HepG2 (cell line): Measurements from ENCODE around the gene RREB1. TPM values are rescaled to one million over a fixed set of nuclear protein-coding genes. Genes with fewer than 3 reads are reported as not detected.
A peak's percentile ranks its signal among the peaks of the same experiment; 100 is the strongest.

Source experiments
- ATF3 ChIP-seq: sonication (generic); formaldehyde crosslinking; IDR thresholded peaks from 2 replicates; pipeline ENCODE4 v1.4.0; 2020; ENCODE audit warnings: missing genetic modification reagents
- ATRX ChIP-seq: sonication (generic); formaldehyde crosslinking; IDR thresholded peaks from 2 replicates; pipeline ENCODE4 v1.4.0; 2020; ENCODE audit warnings: missing genetic modification reagents, borderline replicate concordance
- CCAR2 ChIP-seq: fragments of 200-400 bp; formaldehyde crosslinking; optimal IDR thresholded peaks from 2 replicates; pipeline ENCODE3; 2018; ENCODE audit warnings: low read depth, mild to moderate bottlenecking, low read length, moderate library complexity
- GTF3A ChIP-seq: sonication (generic); formaldehyde crosslinking; conservative IDR thresholded peaks from 2 replicates; pipeline ENCODE4 v1.4.0; 2020; ENCODE audit warnings: mild to moderate bottlenecking, missing genetic modification reagents
- HDAC2 ChIP-seq: sonication (generic); formaldehyde crosslinking; IDR thresholded peaks from 2 replicates; pipeline ENCODE4 v1.4.0; 2020; ENCODE audit warnings: missing genetic modification reagents
- HNF1A ChIP-seq, 2 experiments: sonication (generic) in 1 of 2; formaldehyde crosslinking in 1 of 2; IDR thresholded peaks; 2 replicates each; pipeline versions ENCODE4 v1.4.0 to v1.6.1; 2016 to 2020; ENCODE audit warnings: borderline replicate concordance in 1 of 2, low read depth in 1 of 2, mild to moderate bottlenecking in 1 of 2, missing genetic modification reagents in 1 of 2
- NCOA1 ChIP-seq: sonication (generic); formaldehyde crosslinking; IDR thresholded peaks from 2 replicates; pipeline ENCODE4 v1.9.0; 2021; ENCODE audit warnings: missing genetic modification reagents
- TARDBP ChIP-seq: sonication (generic); formaldehyde crosslinking; IDR thresholded peaks from 2 replicates; pipeline ENCODE4 v1.8.0; 2022; ENCODE audit warnings: mild to moderate bottlenecking, missing genetic modification reagents
- U2AF2 ChIP-seq: fragments of 200-400 bp; formaldehyde crosslinking; IDR thresholded peaks from 2 replicates; pipeline ENCODE4 v1.6.1; 2017; ENCODE audit warnings: low read depth, mild to moderate bottlenecking, low read length
- ZC3H13 ChIP-seq: sonication (generic); formaldehyde crosslinking; IDR thresholded peaks from 2 replicates; pipeline ENCODE4 v1.8.1; 2023; ENCODE audit warnings: mild to moderate bottlenecking, missing genetic modification reagents, moderate library complexity
- ZFP36L1 ChIP-seq: sonication (generic); formaldehyde crosslinking; IDR thresholded peaks from 2 replicates; pipeline ENCODE4 v1.8.0; 2022; ENCODE audit warnings: mild to moderate bottlenecking, missing genetic modification reagents, moderate library complexity
- ZNF275 ChIP-seq: sonication (generic); formaldehyde crosslinking; IDR thresholded peaks from 2 replicates; pipeline ENCODE4 v1.8.0; 2022; ENCODE audit warnings: missing genetic modification reagents, mild to moderate bottlenecking, inconsistent platforms, borderline replicate concordance
- ZNF703 ChIP-seq: sonication (generic); formaldehyde crosslinking; IDR thresholded peaks from 2 replicates; pipeline ENCODE4 v1.5.1; 2020; ENCODE audit warnings: missing genetic modification reagents, mild to moderate bottlenecking, moderate library complexity, borderline replicate concordance
- ZNF766 ChIP-seq: sonication (generic); formaldehyde crosslinking; IDR thresholded peaks from 2 replicates; pipeline ENCODE4 v1.5.0; 2020; ENCODE audit warnings: missing genetic modification reagents, borderline replicate concordance
- ZNF839 ChIP-seq: sonication (generic); formaldehyde crosslinking; IDR thresholded peaks from 2 replicates; pipeline ENCODE4 v1.4.0; 2020; ENCODE audit warnings: missing genetic modification reagents, mild to moderate bottlenecking, borderline replicate concordance
- ZNF850 ChIP-seq: sonication (generic); formaldehyde crosslinking; conservative IDR thresholded peaks from 2 replicates; pipeline ENCODE4 v1.9.0; 2021; ENCODE audit warnings: mild to moderate bottlenecking, missing genetic modification reagents
- ZUFSP ChIP-seq: sonication (generic); formaldehyde crosslinking; IDR thresholded peaks from 2 replicates; pipeline ENCODE4 v1.9.0; 2021; ENCODE audit warnings: missing genetic modification reagents, mild to moderate bottlenecking, borderline replicate concordance
- polyA plus RNA-seq, 8 experiments: library from polyadenylated mRNA; depleted of rRNA in 3 of 8; stranded (reverse) in 7 of 8; unstranded in 1 of 8; fragments of >200 nt; fragmentation: Illumina TruSeq in 4 of 8; extraction: Trizol in 4 of 8; gene quantifications; 2 replicates each; pipeline versions ENCODE4 v1.2.1 to v1.2.3, GENCODE V29; 2011 to 2016; ENCODE audit warnings: low read depth in 4 of 8, missing spikeins in 1 of 8, mixed read lengths in 1 of 8; ENCODE audit not compliant: insufficient read depth in 1 of 8
- total RNA-seq, 5 experiments: library from RNA; depleted of rRNA; stranded (reverse); fragments of >200 nt; fragmentation: Illumina TruSeq; extraction: Trizol; gene quantifications; 2 replicates each; pipeline ENCODE4 v1.2.3, GENCODE V29; 2016; ENCODE audit warnings: low read depth in 1 of 5

The RREB1 gene
- total and polyA plus RNA-seq, 2 of the 13 experiments (the other 11 are each of a cell fraction or from before 2014, with no cell fraction given): 6.1 to 23.2 TPM

GRCh38 chr6:7106752-7107577 lies 796 bp upstream of the RREB1 start (continued):
- peak; percentile 42; the same call in 1 of the 2 replicates for TF ChIP-seq HDAC2
- no peak for TF ChIP-seq ATF3 (CRISPR knock-in tag)
- TF ChIP-seq ZFP36L1 (CRISPR knock-in tag): 0 out of 2 replicates have a peak, but pooled peaks have one; percentile 58
- TF ChIP-seq ZNF839 (CRISPR knock-in tag): peak; percentile 77; the same call in 1 of the 2 replicates
- no peak for TF ChIP-seq ZNF850 (CRISPR knock-in tag)
- TF ChIP-seq ZNF703 (CRISPR knock-in tag): no peak
- no peak for TF ChIP-seq ZNF766 (CRISPR knock-in tag)
- no peak for TF ChIP-seq NCOA1 (CRISPR knock-in tag)
- no peak for TF ChIP-seq GTF3A (CRISPR knock-in tag)
- no peak for TF ChIP-seq HNF1A (IDR thresholded peaks at IDR 0.05; ENCODE audit: low read depth)
- TF ChIP-seq HNF1A (CRISPR knock-in tag; IDR thresholded peaks at IDR 0.05; ENCODE audit: borderline replicate concordance): no peak
- TF ChIP-seq ATRX (CRISPR knock-in tag): no peak
- peak; percentile 85 for TF ChIP-seq ZC3H13 (CRISPR knock-in tag)
- no peak for TF ChIP-seq CCAR2
- TF ChIP-seq ZUFSP (CRISPR knock-in tag): no peak
- TF ChIP-seq U2AF2: no peak
- peak; percentile 47; the same call in 1 of the 2 replicates for TF ChIP-seq TARDBP (CRISPR knock-in tag)
- no peak; the same call in 1 of the 2 replicates for TF ChIP-seq ZNF275 (CRISPR knock-in tag)
